ENCODE measurements around the gene STX18. TPM values are rescaled to one million over a fixed set of nuclear protein-coding genes. Genes with fewer than 3 reads are reported as not detected.
"Not testable (repeated sequence)": the region's sequence is repeated elsewhere in the genome, so short reads cannot be mapped to it uniquely, and the experiment has no call there.

STX18 gene
- total RNA-seq, 1 donor from 2014 or later, result 36.7 TPM

GRCh38 chr4:4425696-4426095, 116.2 kb downstream of the STX18 start:
- Mint-ChIP-seq H3K9me3 (no peaks in the 10 kb centered on the region), H3K27me3 (ENCODE audit: low read depth) (no peaks in the 10 kb centered on the region), H3K4me3 (no peak overlapping the region), H3K27ac (ENCODE audit: unreplicated experiment) (no peak overlapping the region), H3K36me3 (ENCODE audit: low read depth) (peaks cover 6% of the 10 kb centered on the region), H3K4me1 (peaks cover 35% of the 10 kb centered on the region)
- TF ChIP-seq, protein P1, sequence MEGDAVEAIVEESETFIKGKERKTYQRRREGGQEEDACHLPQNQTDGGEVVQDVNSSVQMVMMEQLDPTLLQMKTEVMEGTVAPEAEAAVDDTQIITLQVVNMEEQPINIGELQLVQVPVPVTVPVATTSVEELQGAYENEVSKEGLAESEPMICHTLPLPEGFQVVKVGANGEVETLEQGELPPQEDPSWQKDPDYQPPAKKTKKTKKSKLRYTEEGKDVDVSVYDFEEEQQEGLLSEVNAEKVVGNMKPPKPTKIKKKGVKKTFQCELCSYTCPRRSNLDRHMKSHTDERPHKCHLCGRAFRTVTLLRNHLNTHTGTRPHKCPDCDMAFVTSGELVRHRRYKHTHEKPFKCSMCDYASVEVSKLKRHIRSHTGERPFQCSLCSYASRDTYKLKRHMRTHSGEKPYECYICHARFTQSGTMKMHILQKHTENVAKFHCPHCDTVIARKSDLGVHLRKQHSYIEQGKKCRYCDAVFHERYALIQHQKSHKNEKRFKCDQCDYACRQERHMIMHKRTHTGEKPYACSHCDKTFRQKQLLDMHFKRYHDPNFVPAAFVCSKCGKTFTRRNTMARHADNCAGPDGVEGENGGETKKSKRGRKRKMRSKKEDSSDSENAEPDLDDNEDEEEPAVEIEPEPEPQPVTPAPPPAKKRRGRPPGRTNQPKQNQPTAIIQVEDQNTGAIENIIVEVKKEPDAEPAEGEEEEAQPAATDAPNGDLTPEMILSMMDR (conservative IDR thresholded peaks at IDR 0.05), result no peak
- DNase-seq (ENCODE audit: low read depth, low spot score), result no peak

DNA sequence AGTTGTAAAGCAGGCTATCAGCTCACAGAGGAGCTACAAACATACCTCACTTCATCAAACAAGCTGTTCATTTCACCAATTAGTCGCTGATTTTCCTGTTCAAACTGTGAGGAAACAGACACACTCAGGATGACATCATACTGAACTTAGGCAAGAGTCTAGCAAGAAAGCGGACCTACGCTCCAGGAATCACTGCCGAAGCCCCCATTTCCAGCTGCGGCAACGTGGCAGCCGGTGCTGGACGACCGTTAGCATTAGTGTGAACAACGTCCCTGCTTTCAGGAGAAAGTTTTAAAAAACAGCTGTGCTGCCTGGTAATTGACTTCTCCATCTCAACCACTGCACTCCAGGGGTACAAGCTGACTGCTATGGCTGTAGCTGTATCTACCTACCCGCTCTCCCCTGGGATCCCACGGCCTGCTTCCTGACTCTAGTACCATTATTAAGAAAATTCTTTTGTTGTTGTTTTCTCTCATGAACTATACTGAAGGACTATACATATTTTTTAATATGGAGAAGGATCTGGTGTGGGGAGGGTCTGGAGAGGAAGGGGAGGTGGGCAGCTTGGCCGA, 116.6 kb downstream of the STX18 start:
- Mint-ChIP-seq H3K9me3 (no peaks in the 10 kb centered on the region), H3K27ac (ENCODE audit: unreplicated experiment) (no peak overlapping the region), H3K27me3 (ENCODE audit: low read depth) (no peaks in the 10 kb centered on the region), H3K36me3 (ENCODE audit: low read depth) (peaks cover 6% of the 10 kb centered on the region), H3K4me3 (no peak overlapping the region), H3K4me1 (peaks cover 32% of the 10 kb centered on the region)
- TF ChIP-seq, protein P1 (conservative IDR thresholded peaks at IDR 0.05), result no peak
- DNase-seq (ENCODE audit: low read depth, low spot score), result no peak

GRCh38 chr4:4424499-4425115, 117.2 kb downstream of the STX18 start:
- H3K4me3 Mint-ChIP-seq, result no peak overlapping the region
- peaks cover 36% of the 10 kb centered on the region for H3K4me1 Mint-ChIP-seq
- peaks cover 9% of the 10 kb centered on the region for H3K36me3 Mint-ChIP-seq (ENCODE audit: low read depth)
- H3K27me3 Mint-ChIP-seq (ENCODE audit: low read depth), result no peaks in the 10 kb centered on the region
- H3K27ac Mint-ChIP-seq (ENCODE audit: unreplicated experiment), result no peak overlapping the region
- DNase-seq (ENCODE audit: low read depth, low spot score), result no peak
- H3K9me3 Mint-ChIP-seq, result no peaks in the 10 kb centered on the region
- TF ChIP-seq, protein P1 (conservative IDR thresholded peaks at IDR 0.05), result no peak

- H3K27me3 Mint-ChIP-seq (ENCODE audit: low read depth), result no peaks in the 10 kb centered on the region
- peaks cover 37% of the 10 kb centered on the region for H3K4me1 Mint-ChIP-seq
- H3K36me3 Mint-ChIP-seq (ENCODE audit: low read depth), result peaks cover 9% of the 10 kb centered on the region
- TF ChIP-seq, protein P1 (conservative IDR thresholded peaks at IDR 0.05), result no peak
- H3K27ac Mint-ChIP-seq (ENCODE audit: unreplicated experiment), result no peak overlapping the region
- DNase-seq (ENCODE audit: low read depth, low spot score), result no peak
- H3K4me3 Mint-ChIP-seq, result no peak overlapping the region
- H3K9me3 Mint-ChIP-seq, result no peaks in the 10 kb centered on the region
Observed at GRCh38 chr4:4423706-4424498, 117.9 kb downstream of the STX18 start.

DNA sequence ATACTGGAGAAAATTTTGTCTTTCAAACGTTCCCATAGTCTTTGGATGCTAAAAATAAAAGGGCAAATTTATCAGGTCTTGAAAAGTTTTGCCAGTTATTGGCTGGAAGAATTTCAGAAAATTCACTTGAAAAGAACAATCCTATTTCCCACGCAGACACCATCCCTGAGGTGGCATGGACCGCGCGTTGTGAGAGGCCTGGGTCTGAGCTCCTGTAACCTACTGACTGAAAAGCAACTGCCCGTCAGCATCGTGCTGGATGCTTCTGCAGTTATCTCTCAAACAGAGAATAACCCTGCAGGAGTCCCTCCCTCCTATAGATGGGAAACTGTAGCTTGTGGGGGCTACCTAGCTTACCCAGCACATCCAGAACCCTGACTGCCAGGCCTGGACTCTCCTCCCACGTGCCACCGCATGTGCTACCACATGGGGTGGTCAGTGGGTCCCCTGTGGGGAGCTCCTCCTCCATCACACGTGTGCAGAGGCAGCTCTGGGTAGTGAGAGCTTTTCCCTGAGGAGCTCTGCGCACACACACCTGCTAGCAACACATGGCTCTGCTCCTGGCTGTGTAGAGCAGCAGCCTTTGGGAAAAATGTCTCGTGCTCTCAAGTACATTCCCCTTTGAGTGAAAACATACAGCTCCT, 118.9 kb downstream of the STX18 start:
- Mint-ChIP-seq H3K4me1 (peaks cover 33% of the 10 kb centered on the region), H3K36me3 (ENCODE audit: low read depth) (peaks cover 9% of the 10 kb centered on the region), H3K4me3 (no peak overlapping the region), H3K9me3 (no peaks in the 10 kb centered on the region), H3K27me3 (ENCODE audit: low read depth) (no peaks in the 10 kb centered on the region), H3K27ac (ENCODE audit: unreplicated experiment) (no peak overlapping the region)
- DNase-seq (ENCODE audit: low read depth, low spot score), result no peak
- TF ChIP-seq, protein P1 (conservative IDR thresholded peaks at IDR 0.05), result no peak

DNA sequence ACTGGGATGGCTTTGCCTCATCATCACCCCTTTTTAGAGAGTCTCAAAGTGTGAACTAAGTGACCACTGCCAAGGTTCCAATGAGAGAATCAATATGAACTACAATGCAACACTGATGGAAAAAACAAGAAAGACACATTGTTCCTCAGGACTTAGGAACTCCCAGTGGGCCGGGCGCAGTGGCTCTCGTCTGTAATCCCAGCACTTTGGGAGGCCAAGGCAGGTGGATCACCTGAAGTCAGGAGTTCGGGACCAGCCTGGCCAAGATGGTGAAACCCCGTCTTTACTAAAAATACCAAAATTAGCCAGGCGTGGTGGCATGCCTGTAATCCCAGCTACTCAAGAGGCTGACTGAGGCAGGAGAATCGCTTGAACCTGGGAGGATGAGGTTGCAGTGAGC, 119.7 kb downstream of the STX18 start:
- H3K36me3 Mint-ChIP-seq (ENCODE audit: low read depth); H3K4me3 Mint-ChIP-seq; DNase-seq (ENCODE audit: low read depth, low spot score); H3K27ac Mint-ChIP-seq (ENCODE audit: unreplicated experiment); H3K27me3 Mint-ChIP-seq (ENCODE audit: low read depth); H3K9me3 Mint-ChIP-seq: not testable (repeated sequence)
- peaks cover 26% of the 10 kb centered on the region for H3K4me1 Mint-ChIP-seq

Measured in neural crest cell (in vitro differentiated cells).